ENCODE results near the gene RFWD3.
A peak's percentile ranks its signal among the peaks of the same experiment; 100 is the strongest.

Gene RFWD3

DNA sequence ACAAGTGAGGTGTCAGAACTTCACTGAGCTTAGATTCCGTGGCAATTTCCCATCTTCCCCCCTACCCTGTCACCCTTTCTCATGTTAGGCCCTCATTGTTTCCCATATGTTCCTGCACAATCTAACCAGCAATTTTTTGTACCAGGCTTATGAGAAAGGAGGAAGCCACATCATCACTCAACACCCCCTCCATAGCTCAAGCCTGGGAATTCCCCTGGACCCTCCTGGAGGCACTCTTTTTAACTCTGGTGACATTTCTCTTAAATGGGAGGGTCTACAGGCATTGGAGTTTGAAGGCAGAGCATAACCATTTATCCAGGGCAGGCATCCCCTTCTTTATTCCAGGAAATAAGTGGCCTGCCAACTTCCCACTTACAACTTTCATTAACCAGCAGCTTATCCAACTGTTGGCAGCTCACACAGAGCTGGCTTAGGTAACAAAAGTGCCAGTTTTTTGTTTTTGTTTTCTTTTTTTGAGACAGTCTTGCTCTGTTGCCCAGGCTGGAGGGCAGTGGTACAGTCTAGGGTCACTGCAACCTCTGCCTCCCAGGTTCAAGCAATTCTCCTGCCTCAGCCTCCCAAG is 49.4 kb downstream of the RFWD3 start:
- no peak for DNase-seq (ENCODE audit: low spot score)

DNA sequence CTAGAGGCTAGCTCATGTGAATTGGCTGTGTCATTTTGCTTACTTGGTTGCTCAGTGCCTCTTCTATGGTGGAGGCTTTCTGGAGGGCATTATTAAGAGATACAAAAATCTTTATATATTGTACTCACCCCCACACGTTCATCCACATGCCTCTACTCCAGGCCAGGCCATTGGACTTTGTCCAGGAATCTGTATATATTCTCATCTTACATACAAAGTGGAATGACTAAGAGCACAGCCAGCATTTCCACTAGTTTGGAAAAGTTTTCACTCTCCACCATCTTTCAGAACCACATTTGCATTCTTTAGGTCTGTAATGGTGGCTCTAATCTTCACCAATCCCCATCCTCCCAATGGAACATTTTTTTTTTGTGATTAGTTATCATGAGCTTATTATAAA is 55.0 kb downstream of the RFWD3 start:
- DNase-seq (ENCODE audit: low spot score), result no peak

DNA sequence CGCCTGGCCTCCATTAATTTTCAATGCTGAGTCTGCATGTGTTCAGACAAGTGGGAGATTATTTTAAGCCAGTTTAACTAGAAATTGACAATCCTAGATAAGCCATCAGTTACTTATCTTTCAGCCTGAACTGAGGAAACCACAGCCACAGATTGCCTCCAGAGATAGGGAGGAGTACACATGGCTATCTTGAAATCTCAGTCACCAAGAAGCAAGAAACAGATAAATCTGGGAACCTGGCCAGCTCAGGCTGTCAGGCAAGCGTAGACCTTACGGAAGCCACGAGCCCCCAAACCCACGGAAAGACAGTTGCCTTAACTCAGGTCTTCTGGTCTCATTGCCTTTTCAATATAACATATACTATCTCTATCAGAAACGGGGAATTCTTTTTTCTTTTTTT is 57.7 kb downstream of the RFWD3 start:
- DNase-seq (ENCODE audit: low spot score), result no peak

DNA sequence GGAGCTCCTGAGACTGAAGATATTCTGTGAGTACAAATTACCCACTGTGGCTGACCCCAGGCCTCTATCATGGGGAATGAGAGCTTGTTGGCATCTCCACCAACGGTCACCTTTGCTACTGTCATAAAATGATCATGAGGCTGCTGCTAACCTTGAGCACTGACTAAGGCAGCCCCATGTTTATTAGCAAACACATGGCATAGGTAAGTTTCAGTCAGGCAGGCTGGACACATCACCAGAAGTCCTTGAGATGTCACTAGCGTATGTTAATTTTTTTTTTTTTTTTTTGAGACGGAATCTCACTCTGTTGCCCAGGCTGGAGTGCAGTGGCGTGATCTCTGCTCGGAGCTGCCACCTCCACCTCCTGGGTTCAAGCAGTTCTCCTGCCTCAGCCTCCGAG is 58.3 kb downstream of the RFWD3 start:
- DNase-seq (ENCODE audit: low spot score), result no peak

DNA sequence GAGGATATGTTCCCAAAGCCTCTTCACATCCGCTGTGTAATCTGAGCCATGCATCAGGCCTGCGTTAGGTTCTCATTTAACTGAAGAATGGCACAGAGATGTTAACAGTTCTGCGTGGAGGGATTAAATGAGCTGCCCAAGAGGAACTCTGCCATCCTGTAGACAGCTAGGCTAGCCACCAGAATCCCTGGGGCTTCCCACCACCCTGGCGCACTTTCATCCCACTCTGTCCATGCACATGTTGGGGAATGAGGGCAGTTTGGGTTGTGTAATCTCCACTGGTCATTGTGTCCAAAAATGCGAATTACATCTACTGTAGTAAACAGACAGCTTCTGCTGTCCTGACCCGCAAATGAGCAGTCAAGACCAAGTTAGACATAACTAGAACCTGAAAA is 58.7 kb downstream of the RFWD3 start:
- no peak for DNase-seq (ENCODE audit: low spot score)

DNA sequence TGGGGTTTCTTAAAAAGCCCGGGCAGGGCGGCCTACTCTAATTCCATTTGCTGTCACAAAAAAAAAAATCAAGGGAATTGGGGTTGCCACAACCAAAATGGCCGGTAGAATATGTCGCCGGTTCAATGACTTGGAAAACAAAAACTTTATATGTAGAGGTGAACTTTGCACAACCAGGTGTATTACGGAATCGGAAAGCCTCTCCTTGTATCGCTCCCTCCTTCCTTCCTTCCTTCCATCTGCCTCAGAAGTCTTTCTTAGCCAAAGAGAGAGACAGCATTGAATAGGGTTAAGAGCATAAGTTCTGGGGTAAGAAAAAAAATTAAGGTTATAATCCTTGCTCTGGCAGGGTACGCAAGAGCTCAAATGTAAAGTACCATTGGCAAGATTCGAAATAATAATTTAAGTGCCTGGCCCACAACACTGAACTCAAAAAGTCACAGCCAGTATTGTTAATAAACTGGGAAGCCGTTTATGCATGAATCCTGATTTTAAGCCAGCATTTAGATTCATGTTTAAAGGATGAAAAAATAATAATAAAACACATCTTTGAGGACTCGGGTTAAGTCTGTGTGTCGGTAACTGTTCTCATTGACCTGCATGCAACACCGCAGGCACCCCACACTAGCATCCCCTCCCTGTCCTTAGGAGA is 59.2 kb downstream of the RFWD3 start:
- DNase-seq (ENCODE audit: low spot score), result no peak

DNA sequence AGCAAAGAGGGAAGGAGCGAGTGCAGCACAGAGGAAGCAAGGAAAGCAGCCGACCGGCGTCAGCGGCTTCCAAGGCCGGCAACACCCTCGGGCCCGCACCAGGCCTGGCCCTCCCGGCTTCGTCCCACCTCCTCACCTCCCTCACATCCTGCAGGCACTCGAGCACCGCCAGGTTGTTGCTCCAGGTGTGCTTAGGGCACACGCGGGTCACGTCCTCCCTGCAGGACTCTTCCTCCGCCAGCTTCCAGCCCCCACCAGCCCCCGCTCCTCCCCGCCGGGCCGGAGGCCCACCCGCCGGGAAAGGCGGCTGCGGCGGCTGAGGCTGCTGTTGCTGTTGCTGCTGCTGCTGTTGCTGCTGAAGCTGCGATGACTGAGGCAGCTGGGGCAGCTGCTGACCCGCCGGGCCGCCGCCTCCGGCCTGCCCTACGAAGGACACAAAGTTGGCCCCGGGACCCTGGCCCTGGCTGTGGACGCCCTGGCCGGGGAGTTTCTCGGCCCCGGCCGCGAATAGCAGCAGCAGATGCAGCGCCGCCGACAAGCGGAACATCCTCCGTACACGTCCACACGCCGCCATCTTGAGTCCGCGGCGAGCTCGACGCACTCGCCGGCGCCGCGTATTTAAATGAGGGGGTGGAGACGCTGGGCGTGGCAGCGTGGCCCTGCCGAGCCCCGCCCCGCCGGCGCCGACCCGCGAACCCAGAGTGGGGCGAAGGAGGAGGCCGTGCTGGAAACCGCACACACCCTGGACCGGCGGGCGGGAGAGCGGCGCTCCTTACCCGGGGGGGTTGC is 60.0 kb downstream of the RFWD3 start, which contains the start of gene GLG1:
Gene GLG1, minus strand, starts transcription at position 594 of the 789 bp plus-strand sequence. Its CDS starts 20 bp downstream, at position 574.
- peak; percentile 93 for DNase-seq (ENCODE audit: low spot score)

DNA sequence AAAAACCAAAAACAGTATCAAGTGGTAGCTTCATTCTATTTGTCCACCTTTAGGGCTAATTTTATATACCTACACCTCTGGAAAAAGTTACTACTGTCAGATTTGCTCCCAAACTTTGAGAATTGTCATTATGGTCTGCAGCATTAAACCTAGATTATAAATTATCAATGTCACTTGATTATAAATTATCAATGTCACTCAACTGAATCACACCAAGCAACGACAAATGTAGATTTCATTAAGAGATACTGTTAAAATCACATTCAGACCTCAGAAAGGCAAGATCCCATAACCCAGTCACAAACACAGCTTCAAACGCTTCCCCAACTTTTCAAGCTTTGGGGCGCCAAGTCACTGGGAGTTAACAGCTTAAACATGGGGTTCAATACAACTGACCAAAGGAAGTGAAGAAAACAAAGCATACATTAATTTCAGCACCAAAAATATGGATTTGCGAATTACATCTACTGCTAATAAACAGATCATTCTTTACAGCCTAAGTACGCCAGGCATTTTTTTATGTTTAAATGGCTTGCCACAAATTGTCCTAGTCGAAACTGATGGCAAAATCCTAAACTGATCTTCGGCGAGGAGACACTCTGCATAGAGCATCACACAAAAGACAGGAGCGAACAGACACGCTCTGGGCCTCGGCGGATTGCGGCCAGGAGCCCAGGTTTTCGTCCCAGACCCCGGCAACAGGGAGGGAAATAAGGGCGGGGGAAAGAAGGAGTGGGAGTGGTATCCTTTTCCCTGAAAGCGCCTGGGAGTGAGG is 60.7 kb downstream of the RFWD3 start:
- DNase-seq (ENCODE audit: low spot score), result no peak

DNA sequence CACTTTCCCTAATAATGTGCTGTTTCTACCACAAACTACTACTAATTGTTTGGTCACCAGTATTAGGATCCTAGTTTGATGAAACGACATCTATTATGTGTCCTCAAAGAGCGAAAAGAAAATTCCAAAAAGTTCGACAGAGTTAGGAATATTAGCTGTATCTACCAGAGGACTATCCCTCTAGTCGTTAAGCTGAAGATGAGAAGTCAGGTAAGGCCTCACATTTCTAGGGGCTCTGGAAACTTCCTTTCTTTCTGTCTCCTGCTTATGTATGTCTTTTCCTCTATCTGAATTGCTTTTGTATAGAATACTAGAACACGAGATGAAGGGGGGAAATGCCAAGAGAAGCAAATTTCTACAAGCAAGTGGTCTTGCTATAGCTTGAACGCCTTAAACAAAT is 61.3 kb downstream of the RFWD3 start:
- DNase-seq (ENCODE audit: low spot score), result no peak

DNA sequence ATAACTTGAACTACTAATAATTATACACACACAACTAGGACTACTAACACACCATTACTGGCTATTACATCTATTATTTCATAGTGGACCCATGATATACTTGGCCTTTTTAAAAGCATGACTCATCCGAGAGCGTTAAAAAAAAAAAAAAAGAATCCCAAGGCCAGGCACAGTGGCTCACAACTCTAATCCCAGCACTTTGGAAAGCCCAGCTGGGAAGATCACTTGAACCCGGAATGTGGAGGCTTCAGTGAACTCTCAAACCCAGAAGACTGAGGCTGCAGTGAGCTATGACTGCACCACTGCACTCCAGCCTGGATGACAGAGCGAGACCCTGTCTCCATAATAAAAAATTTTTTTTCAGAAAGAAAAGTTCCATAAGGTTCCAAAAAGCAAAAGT is 62.8 kb downstream of the RFWD3 start:
- peak; percentile 33 for DNase-seq (ENCODE audit: low spot score)

DNA sequence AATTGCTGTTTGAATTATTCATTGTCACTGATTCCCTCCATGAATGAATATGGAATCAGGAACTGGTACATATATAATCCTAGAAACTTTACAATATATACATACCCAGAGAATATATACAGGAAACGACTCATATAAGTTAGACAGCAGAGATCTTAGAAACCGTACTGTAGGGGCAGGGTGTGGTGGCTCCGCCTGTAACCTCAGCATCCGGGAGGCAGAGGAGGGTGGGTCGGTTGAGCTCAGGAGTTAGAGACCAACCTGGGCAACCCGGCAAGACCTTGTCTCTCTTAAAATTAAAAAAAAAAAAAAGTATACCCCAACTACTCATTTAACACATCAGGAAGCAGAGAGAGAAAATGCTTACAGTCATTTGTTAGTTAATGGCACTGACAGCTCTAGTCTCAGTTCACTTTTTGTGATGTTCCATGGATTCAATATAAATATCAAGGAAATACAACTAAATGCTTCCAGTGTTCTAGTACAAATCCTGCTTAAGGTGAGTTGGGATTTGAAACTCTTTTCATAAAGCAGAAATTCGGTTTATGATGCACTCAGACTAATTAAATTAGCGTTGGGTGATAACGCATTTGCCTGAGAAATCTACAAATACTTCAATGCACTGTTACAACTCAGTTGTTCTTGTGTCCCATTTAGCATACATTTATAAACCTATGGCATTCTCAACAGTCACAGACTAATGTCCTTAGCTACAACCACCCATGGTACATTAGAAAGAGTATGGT is 65.4 kb downstream of the RFWD3 start:
- no peak for DNase-seq (ENCODE audit: low spot score)

DNA sequence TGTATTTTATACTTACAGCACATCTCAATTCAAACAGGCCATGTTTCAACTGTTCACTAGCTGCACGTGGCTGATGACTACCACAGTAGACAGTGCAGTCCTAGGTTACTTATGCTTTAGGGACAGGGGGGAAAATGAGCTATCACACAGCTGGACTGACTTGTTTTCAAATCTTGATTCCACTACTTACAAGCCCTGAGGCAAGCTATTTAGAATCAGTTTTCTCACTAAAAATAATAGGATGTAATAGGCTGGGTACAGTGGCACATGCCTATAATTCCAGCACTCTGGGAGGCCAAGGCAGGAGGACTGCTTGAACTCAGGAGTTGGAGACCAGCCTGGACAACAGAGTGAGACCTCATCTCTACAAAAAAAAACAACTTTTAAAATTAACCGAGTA is 70.1 kb downstream of the RFWD3 start:
- DNase-seq (ENCODE audit: low spot score), result no peak

DNA sequence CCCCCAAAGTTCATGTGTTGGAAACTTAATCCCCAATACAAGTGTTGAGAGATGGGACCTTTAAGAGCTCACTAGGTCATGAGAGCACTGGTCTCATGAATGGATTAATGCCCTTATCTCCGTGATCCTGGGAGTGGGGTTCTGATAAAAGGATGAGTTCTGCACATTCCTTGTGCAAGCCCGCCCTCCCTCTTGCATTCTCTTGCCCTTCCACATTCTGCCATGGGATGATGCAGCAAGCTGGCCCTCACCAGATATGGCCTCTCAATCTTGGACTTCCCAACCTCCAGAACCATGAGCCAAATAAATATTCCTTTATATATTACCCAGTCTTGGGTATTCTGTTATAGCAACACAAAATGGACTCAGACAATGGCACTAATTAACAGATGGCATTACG is 73.8 kb downstream of the RFWD3 start:
- DNase-seq (ENCODE audit: low spot score), result no peak

DNA sequence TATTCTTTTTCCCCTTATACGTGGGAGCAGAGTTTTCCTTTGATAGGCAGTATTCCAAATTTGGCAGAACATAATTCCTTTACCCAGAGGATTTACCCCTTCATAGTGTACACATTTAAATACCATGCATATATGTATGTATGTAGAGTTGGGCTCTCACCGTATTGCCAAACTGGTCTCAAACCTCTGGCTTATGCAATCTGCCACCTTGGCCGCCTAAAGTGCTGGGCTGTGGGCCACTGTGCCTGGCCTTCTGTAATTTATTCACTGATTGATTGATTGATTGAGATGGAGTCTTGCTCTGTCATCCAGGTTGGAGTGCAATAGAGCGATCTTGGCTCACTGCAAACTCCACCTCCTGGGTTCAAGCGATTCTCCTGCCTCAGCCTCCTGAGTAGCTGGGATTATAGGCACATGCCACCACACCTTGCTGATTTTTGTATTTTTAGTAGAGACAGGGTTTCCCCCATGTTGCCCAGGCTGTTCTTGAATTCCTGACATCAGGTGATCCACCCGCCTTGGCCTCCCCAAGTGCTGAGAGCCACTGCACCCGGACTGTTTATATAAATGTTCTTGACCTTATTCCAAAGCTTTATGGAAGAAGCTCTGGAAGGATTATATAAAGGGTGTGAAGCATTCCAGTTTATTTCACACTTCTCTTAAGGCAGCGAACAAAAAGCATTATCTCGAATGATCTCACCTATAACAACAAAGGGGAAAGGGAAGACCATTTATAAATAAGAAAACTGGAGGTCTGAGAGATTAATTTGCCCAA is 74.6 kb downstream of the RFWD3 start:
- no peak for DNase-seq (ENCODE audit: low spot score)

DNA sequence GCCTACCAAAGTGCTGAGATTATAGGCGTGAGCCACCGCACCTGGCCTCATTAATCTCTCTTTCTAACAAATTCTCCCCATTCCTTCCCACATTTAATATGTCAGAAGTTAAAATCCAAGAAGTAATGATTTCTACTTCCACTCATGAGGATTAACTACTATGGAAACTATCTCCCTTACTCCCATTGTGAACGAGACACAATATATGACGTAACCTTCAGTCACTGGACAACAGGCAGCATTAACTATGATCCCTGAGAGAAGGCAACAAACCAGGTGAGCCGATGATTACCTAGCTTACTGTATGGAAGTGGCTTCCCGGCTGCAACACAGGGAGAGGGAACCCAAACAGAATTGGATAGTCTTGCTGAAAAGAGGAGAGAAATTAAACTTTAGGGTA is 79.7 kb downstream of the RFWD3 start:
- DNase-seq (ENCODE audit: low spot score), result peak; percentile 63

DNA sequence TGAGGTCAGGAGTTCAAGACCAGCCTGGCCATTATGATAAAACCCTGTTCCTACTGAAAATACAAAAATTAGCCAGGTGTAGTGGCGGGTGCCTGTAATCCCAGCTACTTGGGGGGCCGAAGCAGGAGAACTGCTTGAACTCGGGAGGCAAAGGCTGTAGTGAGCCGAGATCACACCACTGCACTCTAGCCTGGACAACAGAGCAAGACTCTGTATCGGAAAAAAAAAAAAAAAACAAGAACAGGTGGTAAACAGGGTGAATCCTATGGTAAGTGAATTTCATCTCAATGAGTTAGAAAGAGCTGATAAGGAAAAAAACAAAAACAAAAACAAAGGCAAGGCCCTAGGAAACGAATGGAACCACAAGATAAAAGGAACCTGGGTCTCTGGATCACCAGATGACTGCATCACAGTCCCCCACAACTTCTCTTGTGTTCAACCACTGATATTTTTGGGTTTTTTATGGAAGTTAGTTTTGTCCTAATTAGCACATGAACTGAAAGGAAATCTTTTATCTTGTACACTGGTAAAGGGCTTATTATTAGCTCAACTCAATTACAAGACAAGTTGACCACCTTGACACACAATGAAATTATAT is 80.7 kb downstream of the RFWD3 start:
- DNase-seq (ENCODE audit: low spot score), result no peak

DNA sequence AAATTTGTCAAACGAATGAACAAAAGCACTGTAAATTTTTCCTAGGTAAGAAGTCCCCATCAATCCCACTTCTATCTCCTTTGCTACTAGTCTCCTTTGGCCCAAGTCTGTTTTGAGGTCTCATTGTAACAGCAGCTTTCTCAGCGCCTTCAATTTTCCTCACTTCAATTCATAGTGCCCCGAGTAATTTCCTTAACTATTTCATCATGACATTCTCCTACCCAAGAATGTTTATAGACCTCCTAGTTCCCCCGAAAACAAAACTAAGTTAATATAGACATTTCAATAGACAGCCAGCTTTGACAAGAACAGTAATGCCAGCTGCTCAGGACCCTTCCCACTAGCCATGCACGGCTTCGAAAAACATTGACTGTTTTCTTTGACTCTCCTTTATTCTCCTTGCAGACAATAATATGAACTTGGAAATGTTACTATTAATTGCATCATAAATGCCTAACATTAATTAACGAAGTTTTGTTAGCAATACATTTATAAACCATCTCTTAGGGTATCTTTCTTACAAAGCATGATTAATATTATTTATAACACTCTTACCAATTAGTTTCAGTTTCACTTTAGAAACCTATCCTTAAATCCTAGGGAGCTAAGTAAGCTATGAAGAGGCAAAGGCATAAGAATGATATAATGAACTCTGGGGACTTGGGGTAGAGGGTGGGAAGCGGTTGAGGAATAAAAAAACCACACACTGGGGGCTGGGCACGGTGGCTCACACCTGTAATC is 82.6 kb downstream of the RFWD3 start:
- DNase-seq (ENCODE audit: low spot score), result no peak

DNA sequence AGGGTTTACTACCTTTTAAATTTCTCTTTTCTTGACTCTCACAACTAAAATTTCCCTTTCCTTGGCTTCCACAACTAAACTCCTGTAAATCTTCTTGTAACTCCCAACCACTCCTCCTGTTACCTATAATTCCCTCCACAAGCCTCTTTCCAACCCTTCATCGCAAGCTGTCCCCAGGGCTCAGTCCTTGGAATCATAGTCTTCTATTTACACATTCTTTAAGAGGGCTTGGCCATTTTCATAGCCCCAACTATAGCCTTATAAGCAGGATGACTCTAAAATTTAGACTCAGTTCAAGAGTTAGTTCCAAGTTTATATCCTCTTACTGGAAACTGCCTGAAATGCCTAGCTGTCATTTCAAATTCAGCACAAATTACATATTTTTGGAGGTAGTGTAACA is 83.7 kb downstream of the RFWD3 start:
- DNase-seq (ENCODE audit: low spot score), result no peak

DNA sequence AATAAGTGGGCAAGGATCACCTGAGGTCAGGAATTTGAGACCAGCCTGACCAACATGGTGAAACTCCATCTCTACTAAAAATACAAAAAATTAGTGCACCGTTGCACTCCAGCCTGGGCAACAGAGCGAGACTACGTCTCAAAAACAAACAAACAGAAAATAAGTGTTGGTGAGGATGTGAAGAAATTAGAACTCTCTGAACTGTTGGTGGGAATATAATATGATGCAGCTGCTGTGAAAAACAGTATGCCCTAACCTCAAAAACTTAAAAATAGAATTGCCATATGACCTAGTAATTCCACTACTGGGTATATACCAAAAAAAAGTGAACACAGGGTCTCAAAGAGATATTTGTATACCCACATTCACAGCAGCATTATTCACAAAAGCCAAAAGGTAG is 85.8 kb downstream of the RFWD3 start:
- DNase-seq (ENCODE audit: low spot score), result no peak

DNA sequence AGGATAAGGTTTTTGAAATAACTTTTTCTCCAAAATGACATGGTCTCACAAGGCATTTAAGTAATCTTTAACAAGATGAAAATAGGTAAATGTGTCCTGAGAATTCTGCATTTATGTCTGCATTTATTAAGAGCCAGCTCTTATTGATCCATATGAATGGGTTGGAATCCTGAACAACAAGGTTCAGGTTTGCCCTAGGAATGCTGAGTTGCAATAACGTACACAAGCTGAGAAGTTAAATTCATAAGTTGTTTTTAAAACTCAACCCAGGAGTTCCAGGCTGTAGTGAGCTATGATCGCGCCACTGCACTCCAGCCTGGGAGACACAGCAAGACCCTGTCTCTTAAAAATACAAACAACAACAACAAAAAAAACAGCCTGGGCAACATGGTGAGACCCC is 87.8 kb downstream of the RFWD3 start:
- DNase-seq (ENCODE audit: low spot score), result no peak
